Upper lobe of left lung (tissue), 6 donors: ENCODE measurements around the gene SERTAD1. TPM values are rescaled to one million over a fixed set of nuclear protein-coding genes. Genes with fewer than 3 reads are reported as not detected.
"Not testable (repeated sequence)": the region's sequence is repeated elsewhere in the genome, so short reads cannot be mapped to it uniquely, and the experiment has no call there.

ENCODE experiments used
- ATAC-seq, 2 donors: fragments of 200-7000 bp; cut with Tn5 transposase; one replicate each; pipeline ENCODE4 v1.9.1; 2022; ENCODE audit warnings: mild to moderate bottlenecking in 2 of 2, moderate library complexity in 2 of 2; ENCODE audit not compliant: low FRiP score in 2 of 2
- DNase-seq, 2 donors: peaks; one replicate each; pipeline ENCODE4 v3.0.0-alpha.2; 2019 to 2020
- H3K27ac ChIP-seq, 4 donors: fragments of 200-600 bp; sonication (generic); one replicate each; pipeline ENCODE4 v1.5.1; 2016 to 2019
- H3K27me3 ChIP-seq, 4 donors: fragments of 200-600 bp; sonication (generic); one replicate each; pipeline ENCODE4 v1.5.1; 2017 to 2019
- H3K36me3 ChIP-seq, 4 donors: fragments of 200-600 bp; sonication (generic); one replicate each; pipeline ENCODE4 v1.5.1; 2016 to 2019
- H3K4me1 ChIP-seq, 4 donors: fragments of 200-600 bp; sonication (generic); one replicate each; pipeline ENCODE4 v1.5.1; 2018 to 2019
- H3K4me3 ChIP-seq, 4 donors: fragments of 200-600 bp; sonication (generic); one replicate each; pipeline ENCODE4 v1.5.1; 2017 to 2019; ENCODE audit warnings: mild to moderate bottlenecking in 2 of 4, moderate library complexity in 1 of 4
- H3K9me3 ChIP-seq, 4 donors: fragments of 200-600 bp; sonication (generic); one replicate each; pipeline ENCODE4 v1.5.1; 2018 to 2019
- EP300 ChIP-seq, 4 donors: sonication (generic); formaldehyde crosslinking; IDR thresholded peaks; one replicate each; pipeline ENCODE4 v1.5.1; 2017; ENCODE audit warnings: antibody characterized with exemption in 4 of 4, control low read depth in 2 of 4
- POLR2A ChIP-seq, 4 donors: fragments of 450-650 bp; IDR thresholded peaks; one replicate each; pipeline ENCODE4 v1.5.1; 2016 to 2017; ENCODE audit warnings: antibody characterized with exemption in 4 of 4, mild to moderate bottlenecking in 2 of 4
- POLR2AphosphoS5 ChIP-seq, 2 donors: sonication (generic); formaldehyde crosslinking; IDR thresholded peaks; one replicate each; pipeline ENCODE4 v1.5.1; 2017; ENCODE audit warnings: antibody characterized with exemption in 2 of 2
- WGBS, 2 donors: methylation state at CpG; one replicate each; pipeline ENCODE4 v1.1.5; 2017 to 2018; 5-methylcytosine and 5-hydroxymethylcytosine counted together
- total RNA-seq, 6 donors: library from RNA; depleted of rRNA in 4 of 6; stranded (reverse); fragments of >200 nt in 4 of 6; gene quantifications; one replicate each; pipeline versions ENCODE4 v1.1.0 to v1.2.1, GENCODE V29; 2016 to 2021
- TF ChIP-seq, protein P1 (sequence below), 6 experiments: fragments of 450-650 bp in 4 of 6; fragments of 200-600 bp in 2 of 6; sonication (generic) in 2 of 6; IDR thresholded peaks; one replicate each; pipeline ENCODE4 v1.5.1; 2016 to 2019; ENCODE audit warnings: antibody characterized with exemption in 6 of 6
- donor health status: DM: no; HTN: no; CAD: no; lungs with moderate emphysema.
- donor health status: DM: no; HTN: yes; CAD: no; lungs with severe emphysema.

Gene SERTAD1
- total RNA-seq, 6 donors from 2014 or later = 2.1 to 37.5 (median 18.4) TPM

DNA sequence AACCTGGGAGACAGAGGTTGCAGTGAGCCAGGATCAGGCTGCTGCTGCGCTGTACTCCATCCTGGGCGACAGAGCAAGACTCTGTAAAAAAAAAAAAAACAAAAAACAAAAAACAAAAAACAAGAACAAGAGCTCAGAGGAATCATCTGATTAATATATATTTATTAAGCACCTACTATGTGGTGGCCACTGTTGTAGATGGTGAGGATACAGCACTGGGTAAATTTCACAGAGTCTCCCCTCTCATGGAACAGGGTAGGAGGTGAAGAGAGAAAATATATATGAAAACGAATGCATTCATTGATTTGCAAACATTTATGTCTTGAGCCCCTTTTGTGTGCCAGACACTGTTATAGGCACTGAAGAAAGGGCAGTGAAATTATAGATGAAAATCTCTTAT, 5.9 kb upstream of the SERTAD1 start:
- no peaks in the 10 kb centered on the region for H3K9me3 ChIP-seq
- no peak overlapping the region for H3K4me3 ChIP-seq
- H3K27me3 ChIP-seq = no peaks in the 10 kb centered on the region
- DNase-seq (no peak), ATAC-seq (no peak)
- H3K27ac ChIP-seq = peak overlapping the region in 2 of 4 donors; percentile 92 to 98
- no peaks in the 10 kb centered on the region for H3K36me3 ChIP-seq
- TF ChIP-seq EP300 (IDR thresholded peaks at IDR 0.05) = no peak
- TF ChIP-seq, protein P1, sequence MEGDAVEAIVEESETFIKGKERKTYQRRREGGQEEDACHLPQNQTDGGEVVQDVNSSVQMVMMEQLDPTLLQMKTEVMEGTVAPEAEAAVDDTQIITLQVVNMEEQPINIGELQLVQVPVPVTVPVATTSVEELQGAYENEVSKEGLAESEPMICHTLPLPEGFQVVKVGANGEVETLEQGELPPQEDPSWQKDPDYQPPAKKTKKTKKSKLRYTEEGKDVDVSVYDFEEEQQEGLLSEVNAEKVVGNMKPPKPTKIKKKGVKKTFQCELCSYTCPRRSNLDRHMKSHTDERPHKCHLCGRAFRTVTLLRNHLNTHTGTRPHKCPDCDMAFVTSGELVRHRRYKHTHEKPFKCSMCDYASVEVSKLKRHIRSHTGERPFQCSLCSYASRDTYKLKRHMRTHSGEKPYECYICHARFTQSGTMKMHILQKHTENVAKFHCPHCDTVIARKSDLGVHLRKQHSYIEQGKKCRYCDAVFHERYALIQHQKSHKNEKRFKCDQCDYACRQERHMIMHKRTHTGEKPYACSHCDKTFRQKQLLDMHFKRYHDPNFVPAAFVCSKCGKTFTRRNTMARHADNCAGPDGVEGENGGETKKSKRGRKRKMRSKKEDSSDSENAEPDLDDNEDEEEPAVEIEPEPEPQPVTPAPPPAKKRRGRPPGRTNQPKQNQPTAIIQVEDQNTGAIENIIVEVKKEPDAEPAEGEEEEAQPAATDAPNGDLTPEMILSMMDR (IDR thresholded peaks at IDR 0.05) = no peak
- no peak for TF ChIP-seq POLR2A (IDR thresholded peaks at IDR 0.05)
- no peak for TF ChIP-seq POLR2AphosphoS5 (IDR thresholded peaks at IDR 0.05)
- 90 to 92% methylated on average over 3 of the region's 3 CpGs for WGBS, 2 donors
- H3K4me1 ChIP-seq = peaks cover 14 to 32% (median 28%) of the 10 kb centered on the region in 4 donors

DNA sequence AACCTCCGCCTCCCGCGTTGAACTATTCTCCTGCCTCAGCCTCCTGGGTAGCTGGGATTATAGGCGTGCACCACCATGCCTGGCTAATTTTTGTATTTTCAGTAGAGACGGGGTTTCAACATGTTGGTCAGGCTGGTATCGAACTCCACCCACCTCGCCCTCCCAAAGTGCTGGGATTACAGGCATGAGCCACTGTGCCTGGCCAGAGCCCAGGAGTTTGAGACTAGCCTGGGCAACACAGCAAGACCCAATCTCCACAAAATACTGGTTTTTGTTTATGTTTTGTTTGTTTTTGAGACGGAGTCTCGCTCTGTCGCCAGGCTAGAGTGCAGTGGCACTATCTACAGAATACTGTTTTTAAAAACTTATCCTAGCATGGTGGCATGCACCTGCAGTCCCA, 4.5 kb upstream of the SERTAD1 start:
- peaks cover 17 to 38% (median 33%) of the 10 kb centered on the region in 4 donors for H3K4me1 ChIP-seq
- not testable (repeated sequence) for H3K4me3 ChIP-seq, H3K36me3 ChIP-seq, H3K27ac ChIP-seq, H3K9me3 ChIP-seq, ATAC-seq, DNase-seq, H3K27me3 ChIP-seq
- 97 to 98% methylated on average over 10 of the region's 10 CpGs for WGBS, 2 donors

DNA sequence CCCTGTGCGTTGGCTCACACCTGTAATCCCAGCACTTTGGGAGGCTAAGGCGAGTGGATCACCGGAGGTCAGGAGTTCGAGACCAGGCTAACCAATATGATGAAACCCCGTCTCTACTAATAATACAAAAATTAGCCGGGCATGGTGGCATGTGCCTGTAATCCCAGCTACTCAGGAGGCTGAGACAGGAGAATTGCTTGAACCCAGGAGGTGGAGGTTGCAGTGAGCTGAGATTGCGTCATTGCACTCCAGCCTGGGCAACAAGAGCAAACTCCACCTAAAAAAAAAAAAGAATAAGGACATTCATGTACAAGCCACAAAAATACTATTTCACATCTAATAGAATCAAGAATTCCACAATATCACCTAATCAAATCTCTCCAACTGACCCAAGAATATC, 2.4 kb upstream of the SERTAD1 start:
- DNase-seq, H3K27me3 ChIP-seq: not testable (repeated sequence)
- WGBS, 2 donors = 92 to 93% methylated on average over 7 of the region's 7 CpGs

DNA sequence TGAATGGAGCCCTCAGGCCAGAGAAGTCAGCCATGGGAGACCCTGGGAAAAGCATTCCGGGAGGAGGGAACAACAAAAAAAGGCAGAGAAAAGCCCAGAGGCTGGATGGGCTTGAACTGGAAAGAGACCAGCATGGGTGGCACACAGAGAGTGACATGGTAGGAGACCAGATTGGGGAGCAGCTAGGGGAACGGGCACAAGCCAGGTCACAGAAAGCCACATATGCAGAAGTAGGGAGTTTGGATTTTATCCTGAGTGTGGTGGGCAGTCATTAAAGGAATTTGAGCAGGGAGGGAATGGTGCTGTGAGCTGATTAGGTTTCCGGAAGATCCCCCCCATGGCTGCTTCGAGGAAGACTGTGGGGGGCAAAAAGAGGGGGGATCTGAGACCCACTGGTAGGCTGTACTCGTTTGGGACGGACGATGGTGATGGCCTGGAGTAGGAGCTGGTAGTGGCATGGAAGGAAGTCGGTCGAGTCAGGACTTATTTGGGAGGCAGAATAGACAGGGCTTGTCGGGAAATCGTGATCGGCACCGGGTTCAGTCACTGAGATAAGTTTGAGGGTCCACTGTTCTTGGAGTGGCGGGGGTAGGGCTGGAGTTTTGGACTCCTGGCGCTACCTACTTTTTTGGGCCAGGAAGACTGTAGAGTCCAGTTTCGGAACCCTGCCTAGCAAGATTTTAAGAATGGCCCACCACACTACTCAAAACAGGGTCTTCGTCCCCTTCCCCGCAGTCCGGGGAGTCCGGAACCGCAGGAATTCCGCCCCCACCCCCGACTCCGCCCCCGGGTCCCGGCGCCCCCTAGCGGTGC, 949 bp downstream of the SERTAD1 start:
- 1 to 2% methylated on average over 16 to 19 of the region's 28 CpGs for WGBS, 2 donors
- H3K36me3 ChIP-seq = peaks cover 9 to 21% (median 11%) of the 10 kb centered on the region in 4 donors
- ATAC-seq (no peak), DNase-seq (peak in 1 of 2 donors; percentile 39)
- H3K27me3 ChIP-seq = no peaks in the 10 kb centered on the region
- TF ChIP-seq, protein P1 (IDR thresholded peaks at IDR 0.05) = no peak
- no peak for TF ChIP-seq POLR2A (IDR thresholded peaks at IDR 0.05)
- TF ChIP-seq EP300 (IDR thresholded peaks at IDR 0.05) = no peak
- TF ChIP-seq POLR2AphosphoS5 (IDR thresholded peaks at IDR 0.05) = peak in 1 of 2 donors; percentile 1
- peak overlapping the region; percentile 55 to 88 (median 76) for H3K4me3 ChIP-seq
- no peaks in the 10 kb centered on the region for H3K9me3 ChIP-seq
- peaks cover 42 to 53% (median 47%) of the 10 kb centered on the region in 4 donors for H3K4me1 ChIP-seq
- peak overlapping the region; percentile 97 to 100 (median 100) for H3K27ac ChIP-seq

More for the DNA sequence above, 2.4 kb upstream of the SERTAD1 start:
- H3K4me3 ChIP-seq, H3K27ac ChIP-seq, H3K36me3 ChIP-seq, ATAC-seq, H3K9me3 ChIP-seq: not testable (repeated sequence)
- peaks cover 27 to 38% (median 32%) of the 10 kb centered on the region in 4 donors for H3K4me1 ChIP-seq

DNA sequence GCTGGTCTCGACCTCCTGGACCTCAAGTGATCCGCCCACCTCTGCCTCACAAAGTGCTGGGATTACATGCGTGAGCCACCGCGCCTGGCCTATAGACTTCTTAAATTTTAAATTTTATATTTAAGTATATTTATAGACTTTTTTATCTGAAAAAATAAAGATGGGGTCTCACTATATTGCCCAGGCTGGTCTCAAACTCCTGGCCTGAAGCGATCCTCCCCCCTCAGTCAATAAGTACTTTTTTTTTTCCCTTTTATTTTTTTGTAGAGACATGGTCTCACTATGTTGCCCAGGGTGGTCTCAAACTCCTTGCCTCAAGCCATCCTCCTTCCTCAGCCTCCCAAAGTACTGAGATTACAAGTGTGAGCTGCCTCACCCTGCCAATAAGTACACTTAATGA, 1.9 kb downstream of the SERTAD1 start:
- Histone ChIP-seq H3K36me3 (peaks cover 9 to 21% (median 11%) of the 10 kb centered on the region in 4 donors), H3K27me3 (no peaks in the 10 kb centered on the region), H3K4me3 (peak overlapping the region; percentile 55 to 88 (median 76)), H3K27ac (peak overlapping the region in 3 of 4 donors; percentile 97 to 100 (median 99)), H3K9me3 (no peaks in the 10 kb centered on the region), H3K4me1 (peaks cover 51 to 60% (median 54%) of the 10 kb centered on the region in 4 donors)
- WGBS, 2 donors = 87 to 90% methylated on average over 6 of the region's 6 CpGs
- ATAC-seq (no peak), DNase-seq (no peak)
- no peak for TF ChIP-seq POLR2A (IDR thresholded peaks at IDR 0.05)
- no peak for TF ChIP-seq POLR2AphosphoS5 (IDR thresholded peaks at IDR 0.05)
- TF ChIP-seq EP300 (IDR thresholded peaks at IDR 0.05) = no peak
- TF ChIP-seq, protein P1 (IDR thresholded peaks at IDR 0.05) = no peak
